ENCODE data around the gene NDST4. TPM values are rescaled to one million over a fixed set of nuclear protein-coding genes. Genes with fewer than 3 reads are reported as not detected.

NDST4 gene
- total and polyA plus RNA-seq, 2 of the 4 experiments (the other 2 are of a cell fraction) = not detected

- no peaks in the 10 kb centered on the region for H3K79me1 ChIP-seq (ENCODE audit: low read depth in 1 of 2, low read length in 2 of 2)
- H3K4me1 ChIP-seq (ENCODE audit: control insufficient read depth, insufficient read depth, low read length) = no peaks in the 10 kb centered on the region
- no peaks in the 10 kb centered on the region for H3K36me3 ChIP-seq (ENCODE audit: control insufficient read depth, insufficient read depth, low read length)
- no peaks in the 10 kb centered on the region for H3K27me3 ChIP-seq (ENCODE audit: control insufficient read depth, insufficient read depth, low read length)
- H3K4me3 ChIP-seq (ENCODE audit: insufficient read depth, low read depth, low read length) = no peak overlapping the region
- no peaks in the 10 kb centered on the region for H3K9me1 ChIP-seq (ENCODE audit: insufficient read depth, low read length)
- ChIA-PET CTCF (no interaction called here), POLR2A (ENCODE audit: unreplicated experiment) (no interaction called here)
- in situ Hi-C loops (cut with MboI; ENCODE audit: low sequenced_read_pairs) (no loop called here), dilution Hi-C loops (cut with HindIII; ENCODE audit: low sequenced_read_pairs, unreplicated experiment) (no loop called here), intact Hi-C loops (cut with micrococcal nuclease) (no loop called here)
- no peak overlapping the region for H2BK5ac ChIP-seq (ENCODE audit: low read depth, low read length, poor library complexity, severe bottlenecking)
- H2BK120ac ChIP-seq (ENCODE audit: low read depth, low read length) = no peak overlapping the region
- ATAC-seq (ENCODE audit: low read depth) (no peak), DNase-seq (no peak)
- H3K56ac ChIP-seq (ENCODE audit: extremely low read depth, insufficient read depth, low read length) = no peak overlapping the region
- H2AK9ac ChIP-seq (replicated peaks; ENCODE audit: low read depth, low read length, poor library complexity) = no peak overlapping the region
- no peak overlapping the region for H3K4ac ChIP-seq (ENCODE audit: low read depth, low read length)
- no peak for TF ChIP-seq USF2 (IDR thresholded peaks at IDR 0.05; ENCODE audit: low read depth, low read length)
- no peak for TF ChIP-seq RFX5 (IDR thresholded peaks at IDR 0.05; ENCODE audit: low read depth, low read length)
- no peak overlapping the region for H3K9ac ChIP-seq (ENCODE audit: low read depth, low read length)
- H2AFZ ChIP-seq (replicated peaks; ENCODE audit: low read length, poor library complexity) = no peak overlapping the region
- H2BK20ac ChIP-seq (ENCODE audit: low read depth, low read length) = no peak overlapping the region
- H3K14ac ChIP-seq (replicated peaks; ENCODE audit: low read depth, low read length) = no peak overlapping the region
- no peak overlapping the region for H2AK5ac ChIP-seq (ENCODE audit: low read depth, low read length)
- 17% methylated on average over 1 of the region's 7 CpGs; no CpG with 5 or more reads in 1 of the 2 experiments for WGBS, 2 experiments (ENCODE audit: extremely low coverage in 2 of 2, insufficient read length in 1 of 2)
- H3K4me2 ChIP-seq (ENCODE audit: low read depth, low read length) = no peak overlapping the region
- H4K20me1 ChIP-seq (ENCODE audit: insufficient read depth, low read length) = no peaks in the 10 kb centered on the region
- H4K5ac ChIP-seq (ENCODE audit: low read depth, low read length) = no peak overlapping the region
- no peak overlapping the region for H2BK15ac ChIP-seq (ENCODE audit: low read depth, low read length)
- no peak overlapping the region for H4K91ac ChIP-seq (ENCODE audit: insufficient read depth, low read depth, low read length)
- no peak overlapping the region for H3K23ac ChIP-seq (ENCODE audit: low read depth, low read length)
- H3K27ac ChIP-seq (ENCODE audit: insufficient read depth, low read length) = no peak overlapping the region
- no peak overlapping the region for H4K8ac ChIP-seq (ENCODE audit: low read depth in 2 of 2, low read length in 2 of 2)
- H3K18ac ChIP-seq (ENCODE audit: low read depth, low read length) = no peak overlapping the region
- BruUV-seq (replicated peaks) = no TSS peak
- no peaks in the 10 kb centered on the region for H3K9me3 ChIP-seq (ENCODE audit: control insufficient read depth, insufficient read depth, low read length)
Observed at GRCh38 chr4:115149106-115149505, 35.7 kb upstream of the NDST4 start.
